Caco-2 (cell line): Measurements from ENCODE around the gene CTAG1B. TPM values are rescaled to one million over a fixed set of nuclear protein-coding genes. Genes with fewer than 3 reads are reported as not detected.

ENCODE experiments used
- BruUV-seq: library from RNA; stranded (reverse); fragments of 400-500 nt; replicated peaks from 2 replicates; lab custom pipeline; 2021; lab: Mats Ljungman, UMichigan
- CTCF ChIA-PET: fragments of 300-600 bp; sonication (Branson Sonifier 250); formaldehyde crosslinking; loops from one replicate; lab custom pipeline; 2022; ENCODE audit warnings: antibody characterized with exemption; lab: Charles Lee
- POLR2A ChIA-PET: fragments of 300-600 bp; sonication (Branson Sonifier 250); formaldehyde crosslinking; loops from one replicate; lab custom pipeline; 2022; ENCODE audit warnings: antibody characterized with exemption; lab: Charles Lee
- DNase-seq, 2 experiments: peaks; one replicate each; pipeline versions ENCODE4 v3.0.0 to v3.0.0-alpha.2; 2020 to 2022
- H3K27me3 ChIP-seq: replicated peaks from 2 replicates; pipeline ENCODE4 v1.6.0; 2011; ENCODE audit warnings: low read length; ENCODE audit not compliant: control insufficient read depth, insufficient read depth
- H3K36me3 ChIP-seq: 2 replicates; pipeline ENCODE4 v1.5.1; 2011; ENCODE audit warnings: low read length; ENCODE audit not compliant: control insufficient read depth, insufficient read depth
- H3K4me1 ChIP-seq: fragments of 250-450 bp; sonication (Bioruptor Pico); 2 replicates; pipeline ENCODE4 v1.5.1; 2020; ENCODE audit warnings: mild to moderate bottlenecking
- H3K4me3 ChIP-seq: 2 replicates; pipeline ENCODE4 v1.5.1; 2011; ENCODE audit warnings: low read depth, mild to moderate bottlenecking, control low read depth, low read length
- H3K9me3 ChIP-seq: fragments of 250-450 bp; sonication (Bioruptor Pico); 2 replicates; pipeline ENCODE4 v1.5.1; 2020; ENCODE audit warnings: mild to moderate bottlenecking, moderate library complexity
- H3K27ac Mint-ChIP-seq: one replicate; pipeline ENCODE4 v1.8.0; 2022; ENCODE audit warnings: mixed read lengths; ENCODE audit not compliant: unreplicated experiment
- H3K27me3 Mint-ChIP-seq: one replicate; pipeline ENCODE4 v1.8.0; 2022; ENCODE audit warnings: mixed read lengths; ENCODE audit not compliant: insufficient read depth, unreplicated experiment
- H3K36me3 Mint-ChIP-seq: one replicate; pipeline ENCODE4 v1.8.0; 2022; ENCODE audit warnings: mild to moderate bottlenecking, mixed read lengths; ENCODE audit not compliant: insufficient read depth, unreplicated experiment
- H3K4me1 Mint-ChIP-seq: one replicate; pipeline ENCODE4 v1.8.0; 2022; ENCODE audit warnings: low read depth, mixed read lengths; ENCODE audit not compliant: unreplicated experiment
- H3K4me3 Mint-ChIP-seq: one replicate; pipeline ENCODE4 v1.8.0; 2022; ENCODE audit warnings: mild to moderate bottlenecking, moderate library complexity, mixed read lengths; ENCODE audit not compliant: unreplicated experiment
- H3K9me3 Mint-ChIP-seq: one replicate; pipeline ENCODE4 v1.8.0; 2022; ENCODE audit warnings: mixed read lengths; ENCODE audit not compliant: unreplicated experiment
- intact Hi-C: fragments of 100-400 bp; cut with micrococcal nuclease; formaldehyde crosslinking; loops from one replicate; pipeline ENCODE4 v1.10.0; 2022; ENCODE audit not compliant: unreplicated experiment
- total RNA-seq: library from RNA; stranded (reverse); gene quantifications from 2 replicates; pipeline ENCODE4 v1.2.3, GENCODE V29; 2022
- TF ChIP-seq, protein P1 (sequence below), 2 experiments: fragments of 200-600 bp in 1 of 2; IDR thresholded peaks; 1 replicate in 1 of 2; 2 replicates in 1 of 2; pipeline versions ENCODE4 v1.5.1 to v1.8.0; 2011 to 2022; ENCODE audit warnings: antibody characterized with exemption in 1 of 2, control low read depth in 1 of 2, inconsistent platforms in 1 of 2, low read depth in 1 of 2, low read length in 1 of 2, mild to moderate bottlenecking in 1 of 2, moderate library complexity in 1 of 2; ENCODE audit not compliant: insufficient read depth in 1 of 2, severe bottlenecking in 1 of 2, unreplicated experiment in 1 of 2

Gene CTAG1B
- total RNA-seq, 1 experiment from 2014 or later, result not detected

DNA sequence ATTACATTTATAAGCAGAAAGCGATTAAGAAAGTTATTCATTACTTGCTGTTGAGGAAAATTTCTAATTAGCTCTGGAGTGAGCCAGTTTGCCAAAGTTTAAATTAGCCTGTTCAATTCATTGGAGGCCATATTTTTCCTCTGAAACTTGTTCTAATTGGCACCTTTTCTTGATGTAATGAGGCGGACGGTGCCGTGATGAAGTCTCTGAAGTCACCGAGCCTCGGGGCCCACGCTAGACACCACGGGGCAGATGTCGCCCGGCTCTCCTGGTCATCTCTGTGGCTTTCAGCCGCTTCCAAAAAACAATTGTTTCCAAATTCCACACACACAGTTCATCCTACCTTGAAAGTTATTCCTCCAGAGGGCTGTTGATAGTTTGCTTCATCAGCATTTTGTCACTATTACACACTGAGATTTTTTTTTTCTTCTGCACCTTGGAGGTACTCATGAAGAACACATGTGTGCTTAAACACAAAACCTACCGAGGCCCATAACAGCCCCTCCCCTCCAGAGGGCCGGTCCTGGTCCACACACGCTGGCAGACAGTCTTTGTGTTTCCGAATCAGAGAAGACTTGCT lies 38.2 kb upstream of the CTAG1B start:
- Mint-ChIP-seq H3K4me3 (no peak overlapping the region), H3K9me3 (peaks cover 10% of the 10 kb centered on the region), H3K27me3 (peaks cover 10% of the 10 kb centered on the region), H3K27ac (no peak overlapping the region), H3K36me3 (no peaks in the 10 kb centered on the region), H3K4me1 (no peaks in the 10 kb centered on the region)
- Histone ChIP-seq H3K4me3 (no peak overlapping the region), H3K27me3 (no peaks in the 10 kb centered on the region), H3K9me3 (no peaks in the 10 kb centered on the region), H3K4me1 (no peaks in the 10 kb centered on the region), H3K36me3 (no peaks in the 10 kb centered on the region)
- ChIA-PET CTCF (no interaction called here), POLR2A (no interaction called here)
- intact Hi-C loops, result no loop called here
- no peak for DNase-seq
- TF ChIP-seq, protein P1, sequence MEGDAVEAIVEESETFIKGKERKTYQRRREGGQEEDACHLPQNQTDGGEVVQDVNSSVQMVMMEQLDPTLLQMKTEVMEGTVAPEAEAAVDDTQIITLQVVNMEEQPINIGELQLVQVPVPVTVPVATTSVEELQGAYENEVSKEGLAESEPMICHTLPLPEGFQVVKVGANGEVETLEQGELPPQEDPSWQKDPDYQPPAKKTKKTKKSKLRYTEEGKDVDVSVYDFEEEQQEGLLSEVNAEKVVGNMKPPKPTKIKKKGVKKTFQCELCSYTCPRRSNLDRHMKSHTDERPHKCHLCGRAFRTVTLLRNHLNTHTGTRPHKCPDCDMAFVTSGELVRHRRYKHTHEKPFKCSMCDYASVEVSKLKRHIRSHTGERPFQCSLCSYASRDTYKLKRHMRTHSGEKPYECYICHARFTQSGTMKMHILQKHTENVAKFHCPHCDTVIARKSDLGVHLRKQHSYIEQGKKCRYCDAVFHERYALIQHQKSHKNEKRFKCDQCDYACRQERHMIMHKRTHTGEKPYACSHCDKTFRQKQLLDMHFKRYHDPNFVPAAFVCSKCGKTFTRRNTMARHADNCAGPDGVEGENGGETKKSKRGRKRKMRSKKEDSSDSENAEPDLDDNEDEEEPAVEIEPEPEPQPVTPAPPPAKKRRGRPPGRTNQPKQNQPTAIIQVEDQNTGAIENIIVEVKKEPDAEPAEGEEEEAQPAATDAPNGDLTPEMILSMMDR (IDR thresholded peaks at IDR 0.05; ENCODE audit: insufficient read depth in 1 of 2, low read depth in 1 of 2, low read length in 1 of 2, severe bottlenecking in 1 of 2, unreplicated experiment in 1 of 2), result no peak
- no TSS peak for BruUV-seq

DNA sequence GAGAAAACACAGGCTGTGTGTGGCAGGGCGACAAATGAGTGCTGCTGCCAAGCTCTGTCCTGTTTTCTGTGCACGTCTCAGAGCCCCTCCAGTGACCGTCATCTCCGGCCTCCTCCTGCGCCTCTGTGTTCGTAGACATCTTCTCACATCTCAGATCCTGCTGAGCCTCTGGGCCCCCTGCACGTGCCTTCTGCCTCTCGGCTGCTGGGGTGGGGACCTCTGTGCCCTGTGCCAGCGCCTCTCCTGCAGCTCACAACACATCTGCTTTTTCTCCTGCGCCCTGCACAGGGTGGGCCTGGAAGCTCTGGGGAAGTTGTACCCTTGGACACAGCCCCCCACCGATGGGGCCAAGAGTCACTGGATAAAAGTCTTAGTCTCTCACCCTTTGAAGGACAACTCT lies 36.7 kb upstream of the CTAG1B start:
- Mint-ChIP-seq H3K9me3 (no peaks in the 10 kb centered on the region), H3K36me3 (no peaks in the 10 kb centered on the region), H3K4me1 (no peaks in the 10 kb centered on the region), H3K4me3 (no peak overlapping the region), H3K27ac (no peak overlapping the region), H3K27me3 (peaks cover 7% of the 10 kb centered on the region)
- TF ChIP-seq, protein P1 (IDR thresholded peaks at IDR 0.05; ENCODE audit: insufficient read depth in 1 of 2, low read depth in 1 of 2, low read length in 1 of 2, severe bottlenecking in 1 of 2, unreplicated experiment in 1 of 2), result no peak
- H3K36me3 ChIP-seq, result no peaks in the 10 kb centered on the region
- intact Hi-C loops, result no loop called here
- H3K27me3 ChIP-seq, result no peaks in the 10 kb centered on the region
- no peaks in the 10 kb centered on the region for H3K9me3 ChIP-seq
- no peak for DNase-seq
- ChIA-PET CTCF (no interaction called here), POLR2A (no interaction called here)
- no peak overlapping the region for H3K4me3 ChIP-seq
- H3K4me1 ChIP-seq, result no peaks in the 10 kb centered on the region
- no TSS peak for BruUV-seq

DNA sequence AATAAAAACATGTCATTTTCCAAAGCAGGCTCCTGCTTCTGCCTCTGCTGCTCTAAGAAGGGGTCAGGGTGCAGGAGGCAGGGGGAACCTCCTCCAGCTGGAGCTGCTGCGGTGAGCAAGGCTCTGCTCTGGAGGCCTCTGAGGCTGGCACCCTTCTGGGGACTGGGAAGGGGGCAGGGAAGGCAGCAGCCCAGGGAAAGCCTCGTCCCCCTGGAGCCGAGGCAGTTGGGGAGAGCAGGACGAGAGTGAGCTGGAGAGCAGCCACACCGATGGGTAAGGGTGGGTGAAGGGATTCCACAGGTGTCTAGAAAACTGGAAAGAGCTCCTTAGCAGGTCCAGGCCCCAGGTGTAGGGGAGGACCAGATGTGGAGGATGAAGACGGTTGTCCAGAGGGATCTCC lies 36.3 kb upstream of the CTAG1B start:
- ChIA-PET CTCF (no interaction called here), POLR2A (no interaction called here)
- no peaks in the 10 kb centered on the region for H3K4me1 ChIP-seq
- intact Hi-C loops, result no loop called here
- no peaks in the 10 kb centered on the region for H3K36me3 ChIP-seq
- no TSS peak for BruUV-seq
- DNase-seq, result no peak
- Mint-ChIP-seq H3K4me1 (no peaks in the 10 kb centered on the region), H3K27me3 (peaks cover 7% of the 10 kb centered on the region), H3K27ac (no peak overlapping the region), H3K9me3 (no peaks in the 10 kb centered on the region), H3K36me3 (no peaks in the 10 kb centered on the region), H3K4me3 (no peak overlapping the region)
- H3K4me3 ChIP-seq, result no peak overlapping the region
- TF ChIP-seq, protein P1 (IDR thresholded peaks at IDR 0.05; ENCODE audit: insufficient read depth in 1 of 2, low read depth in 1 of 2, low read length in 1 of 2, severe bottlenecking in 1 of 2, unreplicated experiment in 1 of 2), result no peak
- H3K27me3 ChIP-seq, result no peaks in the 10 kb centered on the region
- H3K9me3 ChIP-seq, result no peaks in the 10 kb centered on the region
